GM12864 (cell line): ENCODE measurements around the gene PAM16.
"Not testable (repeated sequence)": the region's sequence is repeated elsewhere in the genome, so short reads cannot be mapped to it uniquely, and the experiment has no call there.

ENCODE experiments used
- DNase-seq: peaks from one replicate; pipeline ENCODE4 v3.0.0-alpha.2; 2011; ENCODE audit warnings: low read depth
- H3K4me3 ChIP-seq: 2 replicates; pipeline ENCODE4 v1.5.1; 2011; ENCODE audit warnings: mild to moderate bottlenecking, low read depth, low read length, control low read depth
- TF ChIP-seq, protein P1 (sequence below): IDR thresholded peaks from 2 replicates; pipeline ENCODE4 v1.5.1; 2011; ENCODE audit warnings: low read depth, mild to moderate bottlenecking, moderate library complexity, low read length, control low read depth, inconsistent platforms; ENCODE audit errors: missing control alignments

Gene PAM16

DNA sequence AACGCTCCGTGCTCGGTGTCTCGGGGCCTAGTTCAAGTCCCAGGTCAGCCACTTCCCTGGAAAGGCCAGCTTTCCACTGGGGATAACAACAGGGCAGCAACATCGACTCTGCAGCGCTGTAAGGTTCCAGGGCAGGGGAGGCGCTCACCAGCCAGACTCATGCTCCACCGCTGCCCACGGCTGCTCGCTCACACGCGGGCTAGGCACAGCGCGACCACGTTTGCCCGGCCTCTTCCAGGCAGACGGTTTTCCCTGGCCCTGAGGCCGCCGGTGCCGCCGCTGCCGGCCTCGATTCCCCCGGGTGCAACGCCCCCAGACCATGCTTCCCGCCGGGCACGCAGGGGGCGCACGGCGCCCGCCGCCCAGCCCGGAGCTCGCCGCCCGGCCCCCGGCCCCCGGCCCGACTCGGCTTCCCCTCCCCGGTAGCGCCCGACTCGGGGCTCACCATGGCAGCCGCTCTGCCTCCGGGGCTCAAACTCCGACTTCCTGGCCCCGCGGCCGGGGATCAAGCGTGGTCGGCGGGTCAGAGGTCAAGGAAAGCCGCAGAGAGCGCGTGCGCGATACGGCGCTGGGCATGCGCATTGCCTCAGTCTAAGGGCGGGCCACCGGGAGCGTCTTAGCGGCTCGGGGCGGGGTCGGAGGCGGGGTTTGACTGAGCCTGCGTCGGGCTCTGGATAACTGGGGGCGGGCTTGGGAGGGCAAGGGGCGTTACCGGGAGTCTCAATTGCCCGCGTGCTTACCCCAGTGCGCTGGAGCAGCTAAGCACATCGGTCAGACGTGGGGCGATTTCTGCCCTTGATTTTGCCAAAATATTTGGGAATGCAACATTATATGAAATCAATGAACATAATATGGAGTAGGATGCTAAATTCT lies at the start of gene PAM16:
Gene PAM16, minus strand, starts transcription at position 535 of the 873 bp plus-strand sequence. Its CDS starts 87 bp downstream, at position 448.
- DNase-seq: peak; percentile 83
- TF ChIP-seq, protein P1, sequence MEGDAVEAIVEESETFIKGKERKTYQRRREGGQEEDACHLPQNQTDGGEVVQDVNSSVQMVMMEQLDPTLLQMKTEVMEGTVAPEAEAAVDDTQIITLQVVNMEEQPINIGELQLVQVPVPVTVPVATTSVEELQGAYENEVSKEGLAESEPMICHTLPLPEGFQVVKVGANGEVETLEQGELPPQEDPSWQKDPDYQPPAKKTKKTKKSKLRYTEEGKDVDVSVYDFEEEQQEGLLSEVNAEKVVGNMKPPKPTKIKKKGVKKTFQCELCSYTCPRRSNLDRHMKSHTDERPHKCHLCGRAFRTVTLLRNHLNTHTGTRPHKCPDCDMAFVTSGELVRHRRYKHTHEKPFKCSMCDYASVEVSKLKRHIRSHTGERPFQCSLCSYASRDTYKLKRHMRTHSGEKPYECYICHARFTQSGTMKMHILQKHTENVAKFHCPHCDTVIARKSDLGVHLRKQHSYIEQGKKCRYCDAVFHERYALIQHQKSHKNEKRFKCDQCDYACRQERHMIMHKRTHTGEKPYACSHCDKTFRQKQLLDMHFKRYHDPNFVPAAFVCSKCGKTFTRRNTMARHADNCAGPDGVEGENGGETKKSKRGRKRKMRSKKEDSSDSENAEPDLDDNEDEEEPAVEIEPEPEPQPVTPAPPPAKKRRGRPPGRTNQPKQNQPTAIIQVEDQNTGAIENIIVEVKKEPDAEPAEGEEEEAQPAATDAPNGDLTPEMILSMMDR: no peak
- H3K4me3 ChIP-seq: peak within 1 kb of the TSS; percentile 100

DNA sequence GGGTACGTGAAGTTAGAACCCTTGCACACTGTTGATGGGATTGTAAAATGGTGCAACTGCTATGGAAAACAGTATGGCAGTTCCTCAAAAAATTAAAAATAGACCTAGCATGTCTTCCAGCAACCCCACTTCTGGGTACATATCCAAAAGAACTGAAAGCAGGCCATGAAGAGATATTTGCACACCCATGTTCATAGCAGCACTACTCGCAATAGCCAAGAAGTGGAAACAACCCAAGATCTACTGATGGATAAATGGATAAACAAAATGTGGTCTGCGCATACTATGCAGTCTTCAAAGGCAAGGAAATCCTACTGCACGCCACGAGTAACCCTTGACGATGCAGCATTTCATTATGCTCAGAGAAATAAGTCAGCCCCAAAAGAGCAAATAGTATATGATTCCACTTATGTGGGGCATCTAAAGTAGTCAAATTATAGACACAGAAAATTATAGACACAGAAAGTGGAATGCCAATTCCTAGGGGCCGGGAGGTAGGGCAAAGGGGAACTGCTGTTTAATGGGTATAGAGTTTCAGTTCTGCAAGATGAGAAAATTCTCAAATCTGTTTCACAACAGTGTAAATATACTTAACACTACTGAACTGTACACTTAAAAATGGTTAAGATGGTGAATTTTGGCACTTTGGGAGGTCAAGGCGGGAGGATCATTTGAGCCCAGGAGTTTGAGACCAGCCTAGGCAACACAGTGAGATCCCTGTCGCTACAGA lies 48.0 kb upstream of the PAM16 start:
- no peak overlapping the region for H3K4me3 ChIP-seq
- no peak for DNase-seq
- TF ChIP-seq, protein P1: no peak

DNA sequence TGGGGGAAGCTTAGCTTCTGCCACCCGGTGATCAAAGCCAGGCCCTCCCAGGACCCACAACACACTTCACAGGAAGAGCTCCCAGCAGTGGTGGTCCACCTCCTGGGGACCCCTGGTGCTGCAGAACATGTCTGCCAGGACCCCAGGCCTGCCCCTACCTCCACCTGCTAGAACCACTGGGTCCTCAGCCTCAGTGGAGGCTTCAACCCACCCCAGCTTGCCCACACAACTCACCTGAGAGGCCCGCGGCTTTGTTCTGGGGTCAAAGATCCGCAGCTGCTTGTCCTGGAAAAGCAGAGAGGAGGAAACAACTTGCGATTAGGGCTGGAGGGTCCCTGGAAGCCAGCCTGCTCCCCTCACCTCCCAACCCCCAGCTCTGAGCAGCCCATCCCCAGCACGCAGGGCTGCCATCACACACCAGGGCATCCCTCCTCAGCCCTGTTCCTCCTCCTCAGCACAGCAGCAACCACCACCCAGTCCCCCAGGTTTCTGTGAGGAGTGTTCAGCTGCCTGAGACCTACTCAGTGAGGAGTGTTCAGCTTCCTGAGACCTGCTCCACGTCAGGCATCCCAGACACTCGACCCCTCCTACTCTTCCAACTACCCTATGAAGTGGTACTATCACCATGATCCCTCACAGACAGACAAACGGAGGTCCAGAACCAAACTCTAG lies 44.1 kb upstream of the PAM16 start:
- no peak overlapping the region for H3K4me3 ChIP-seq
- TF ChIP-seq, protein P1: no peak
- DNase-seq: no peak

DNA sequence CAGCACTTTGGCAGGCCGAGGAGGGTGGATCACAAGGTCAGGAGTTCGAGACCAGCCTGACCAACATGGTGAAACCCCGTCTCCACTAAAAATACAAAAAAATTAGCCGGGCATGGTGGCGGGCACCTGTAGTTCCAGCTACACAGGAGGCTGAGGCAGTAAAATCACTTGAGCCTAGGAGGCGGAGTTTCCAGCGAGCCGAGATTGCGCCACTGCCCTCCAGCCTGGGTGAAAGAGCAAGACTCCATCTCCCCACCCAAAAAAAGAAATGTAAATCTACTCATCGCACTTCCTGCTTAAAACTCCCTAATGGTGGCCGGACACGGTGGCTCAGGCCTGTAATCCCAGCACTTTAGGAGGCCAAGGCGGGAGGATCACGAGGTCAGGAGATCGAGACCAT lies 42.7 kb upstream of the PAM16 start:
- not testable (repeated sequence) for H3K4me3 ChIP-seq, DNase-seq

DNA sequence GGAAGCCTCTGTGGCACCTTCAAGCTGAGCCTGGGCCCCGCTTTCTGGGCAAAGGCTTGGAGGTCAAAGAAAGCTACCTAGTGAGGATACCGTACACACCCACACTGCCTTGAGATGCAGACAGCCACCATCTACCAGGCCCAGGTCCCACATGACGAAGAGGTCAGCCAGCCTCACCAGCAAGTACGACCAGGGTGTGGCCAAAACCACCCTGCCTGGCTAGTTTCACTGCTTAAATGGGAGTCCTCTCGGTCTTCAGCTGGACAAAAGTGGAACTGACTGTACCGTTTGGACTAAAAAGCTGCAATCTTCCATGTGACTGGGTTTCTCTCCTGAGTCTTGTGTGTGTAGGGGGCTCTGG lies 42.1 kb upstream of the PAM16 start:
- TF ChIP-seq, protein P1: no peak
- no peak overlapping the region for H3K4me3 ChIP-seq
- no peak for DNase-seq

DNA sequence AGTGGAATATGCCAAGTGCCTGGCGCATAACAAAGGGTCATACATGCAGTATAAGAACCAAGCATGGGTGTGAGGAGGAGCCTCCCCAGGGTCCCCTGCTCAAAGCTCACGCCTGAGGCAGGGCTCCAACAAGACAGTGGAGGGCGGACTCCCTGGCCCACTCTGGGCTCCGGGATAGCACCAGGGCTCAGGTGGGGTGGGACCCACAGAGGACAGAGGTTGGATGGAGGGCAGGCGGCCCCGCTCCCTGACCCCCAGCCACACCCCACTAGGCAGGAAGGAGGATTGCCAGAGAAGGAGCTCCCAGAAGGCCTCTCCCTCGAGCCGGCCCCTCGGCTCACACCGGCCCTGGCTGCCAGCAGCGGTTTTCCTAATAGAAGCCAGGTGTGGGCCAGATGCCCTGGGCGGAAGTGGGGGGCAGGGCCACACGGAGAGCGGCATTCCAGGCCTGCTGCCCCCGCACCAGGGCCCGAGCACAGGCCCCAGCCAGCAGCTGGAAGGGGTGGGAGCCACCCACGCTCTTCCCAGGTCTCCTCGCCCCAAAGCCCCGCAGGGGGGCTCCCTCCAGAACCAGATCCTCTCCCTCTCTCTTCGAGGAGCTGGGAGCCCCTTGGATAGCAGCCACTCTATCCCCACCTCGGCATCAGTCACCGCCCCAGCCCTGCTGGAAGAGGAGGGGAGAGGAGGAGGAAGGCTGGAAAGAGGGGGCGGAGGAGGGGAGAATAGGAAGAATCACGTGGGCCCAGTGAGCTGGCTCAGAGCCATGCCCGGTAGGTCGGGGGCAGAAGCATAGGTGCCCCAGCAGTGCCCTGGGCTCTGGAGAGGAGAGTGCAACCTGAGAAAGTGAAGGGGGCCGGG lies 41.5 kb upstream of the PAM16 start:
- no peak overlapping the region for H3K4me3 ChIP-seq
- no peak for DNase-seq
- TF ChIP-seq, protein P1: no peak
